HG03103 (cell line): ENCODE measurements around the gene NEUROD1.

ENCODE experiments used
- ATAC-seq: cut with Tn5 transposase; IDR thresholded peaks from one replicate; pipeline ENCODE4 v1.9.1; 2021; ENCODE audit warnings: low read depth; ENCODE audit not compliant: unreplicated experiment

Gene NEUROD1

DNA sequence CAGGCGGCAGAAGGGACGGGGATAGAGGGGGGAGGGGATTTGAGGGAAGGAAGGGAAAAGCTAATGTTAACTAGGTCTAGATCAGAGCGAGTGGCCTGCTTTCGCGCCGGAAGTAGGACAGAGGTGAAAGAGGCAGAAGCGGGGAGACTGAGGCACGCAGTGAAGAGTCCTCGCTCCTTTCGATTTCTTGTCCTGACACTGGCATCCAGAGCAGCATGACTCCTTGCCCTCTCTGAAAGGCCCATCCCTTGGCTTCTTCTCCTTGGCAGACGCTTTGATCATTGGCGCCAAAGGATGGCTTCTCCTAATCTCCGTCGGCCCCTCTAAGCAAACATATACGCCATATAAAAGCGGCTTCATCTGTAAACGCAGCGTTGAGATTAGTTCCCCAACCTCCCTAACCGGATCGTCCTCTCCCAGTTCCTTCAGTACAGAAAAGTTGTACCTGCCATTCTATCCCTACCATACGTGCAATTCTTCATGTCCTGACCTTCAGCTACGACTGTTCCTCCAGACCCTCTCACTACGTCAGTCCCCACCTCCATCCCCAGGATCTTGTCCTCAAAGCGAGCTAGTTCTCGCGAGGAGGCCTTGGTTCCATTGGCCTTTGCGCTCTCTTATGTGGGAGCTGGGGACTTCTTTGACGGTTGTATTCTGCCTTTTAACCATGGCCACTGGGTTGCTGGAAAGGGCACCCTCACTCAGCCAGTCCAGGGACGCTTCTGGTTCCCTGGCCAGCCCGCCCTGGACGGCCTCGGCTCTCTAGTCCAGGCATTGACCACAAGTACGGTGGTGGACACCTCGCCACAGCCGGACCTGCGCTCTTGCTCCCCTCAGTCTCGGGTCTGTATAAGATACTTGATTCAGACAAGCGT, 857 bp upstream of the NEUROD1 start:
- no peak for ATAC-seq

DNA sequence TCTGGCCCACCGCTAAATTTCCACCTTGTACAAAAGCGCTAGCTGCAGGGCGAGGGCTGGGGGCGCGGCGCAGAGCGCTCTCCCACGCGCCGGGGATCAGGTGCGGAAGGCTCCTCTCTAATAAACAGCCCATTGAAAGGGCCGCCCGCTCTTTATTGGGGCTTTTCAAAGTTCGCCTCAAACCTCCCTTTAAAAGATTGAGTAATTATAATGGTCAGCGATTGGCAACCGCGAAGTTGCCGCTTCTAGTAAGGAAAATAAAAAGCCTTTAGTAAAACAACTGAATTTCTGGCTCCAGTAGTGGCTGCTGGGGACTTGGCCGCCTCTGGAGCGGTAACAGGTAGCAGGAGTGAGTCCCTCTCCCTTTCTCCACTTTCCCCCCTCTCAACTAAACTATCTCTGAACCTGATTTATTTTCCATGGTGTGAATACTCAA, 755 bp downstream of the NEUROD1 start:
- ATAC-seq, result no peak

DNA sequence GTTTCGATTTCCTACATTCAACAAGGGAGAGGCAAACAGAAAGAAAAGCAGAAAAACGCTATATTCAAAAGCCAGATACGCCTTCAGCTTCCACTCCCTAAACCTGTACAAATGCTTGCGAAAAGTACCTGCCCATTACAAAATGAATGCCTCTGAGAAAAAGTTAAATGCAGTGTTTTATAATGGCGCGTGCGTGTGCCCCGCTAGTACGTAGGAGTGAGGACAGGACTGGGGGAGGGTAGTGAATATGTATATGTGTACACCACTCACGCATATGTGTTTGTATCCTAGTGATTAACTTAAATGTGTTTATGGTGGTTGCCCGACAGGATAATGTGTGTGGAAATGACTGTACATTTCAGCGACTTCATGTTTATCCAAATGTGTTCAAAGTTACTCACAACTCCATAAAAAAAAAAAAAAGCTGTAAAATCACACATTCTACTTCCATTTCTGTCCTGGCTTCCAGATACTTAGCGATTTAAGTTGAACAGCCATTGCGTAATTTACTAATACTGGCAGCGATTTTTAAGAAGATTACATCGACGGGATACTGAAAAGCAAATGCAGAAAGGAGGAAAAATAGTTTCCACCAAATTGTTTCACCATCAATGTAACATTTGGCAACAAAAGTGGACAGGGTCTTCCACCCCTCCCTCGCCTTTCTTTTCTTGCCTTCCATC, 1.3 kb downstream of the NEUROD1 start:
- no peak for ATAC-seq

DNA sequence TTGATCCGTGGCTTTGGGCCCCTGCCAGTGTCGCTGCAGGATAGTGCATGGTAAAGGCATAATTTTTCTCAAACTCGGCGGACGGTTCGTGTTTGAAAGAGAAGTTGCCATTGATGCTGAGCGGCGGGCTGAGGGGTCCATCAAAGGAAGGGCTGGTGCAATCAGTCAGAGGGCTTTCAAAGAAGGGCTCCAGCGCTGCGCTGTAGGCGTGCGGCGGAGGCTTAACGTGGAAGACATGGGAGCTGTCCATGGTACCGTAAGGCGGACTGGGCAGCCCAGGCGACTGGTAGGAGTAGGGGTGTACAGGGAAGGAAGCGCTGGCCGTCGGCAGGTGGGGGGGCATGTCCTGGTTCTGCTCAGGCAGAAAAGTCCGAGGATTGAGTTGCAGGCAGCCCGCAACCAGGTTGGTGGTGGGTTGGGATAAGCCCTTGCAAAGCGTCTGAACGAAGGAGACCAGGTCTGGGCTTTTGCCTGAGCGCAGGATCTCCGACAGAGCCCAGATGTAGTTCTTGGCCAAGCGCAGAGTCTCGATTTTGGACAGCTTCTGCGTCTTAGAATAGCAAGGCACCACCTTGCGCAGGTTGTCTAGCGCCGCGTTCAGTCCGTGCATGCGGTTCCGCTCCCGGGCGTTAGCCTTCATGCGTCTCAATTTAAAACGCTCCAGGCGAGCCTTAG, 2.3 kb downstream of the NEUROD1 start:
- ATAC-seq, result no peak

DNA sequence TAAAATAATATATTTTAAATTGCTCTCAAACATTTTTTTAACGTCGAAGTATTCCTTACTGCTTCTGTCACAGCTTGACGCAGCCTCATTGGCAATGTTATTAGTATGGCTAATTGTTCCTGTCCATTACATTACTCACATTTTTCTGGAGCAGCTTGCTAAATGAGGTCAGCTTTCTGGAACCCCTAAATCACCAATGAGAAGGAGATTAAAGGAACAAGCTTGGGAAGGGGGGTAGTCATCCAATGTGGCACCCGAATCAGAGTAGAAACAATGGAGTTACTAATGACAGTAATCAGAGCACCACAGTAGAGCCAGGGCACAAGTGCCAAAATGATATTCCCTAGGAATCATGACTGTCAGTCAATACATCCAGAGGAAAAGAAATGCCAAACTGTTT, 5.1 kb downstream of the NEUROD1 start:
- ATAC-seq, result no peak

DNA sequence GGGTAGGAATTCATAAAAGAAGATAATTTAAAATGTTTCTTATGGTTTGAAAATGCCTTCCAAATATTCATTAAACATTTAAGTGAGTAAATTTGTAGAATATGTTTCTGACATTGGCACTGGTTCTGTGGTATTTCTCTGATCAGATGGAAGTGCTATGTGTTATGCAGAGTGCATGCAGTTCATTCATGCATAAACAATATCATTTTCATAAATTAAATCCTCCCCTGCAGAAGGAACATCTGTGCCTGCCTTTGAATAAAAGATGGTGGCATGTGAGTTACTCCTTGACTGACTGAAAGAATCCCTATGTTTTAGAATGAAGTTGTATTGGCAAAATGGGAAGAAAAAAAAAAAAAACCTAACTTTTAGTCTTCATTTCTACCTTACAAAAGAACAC, 5.9 kb downstream of the NEUROD1 start:
- no peak for ATAC-seq

DNA sequence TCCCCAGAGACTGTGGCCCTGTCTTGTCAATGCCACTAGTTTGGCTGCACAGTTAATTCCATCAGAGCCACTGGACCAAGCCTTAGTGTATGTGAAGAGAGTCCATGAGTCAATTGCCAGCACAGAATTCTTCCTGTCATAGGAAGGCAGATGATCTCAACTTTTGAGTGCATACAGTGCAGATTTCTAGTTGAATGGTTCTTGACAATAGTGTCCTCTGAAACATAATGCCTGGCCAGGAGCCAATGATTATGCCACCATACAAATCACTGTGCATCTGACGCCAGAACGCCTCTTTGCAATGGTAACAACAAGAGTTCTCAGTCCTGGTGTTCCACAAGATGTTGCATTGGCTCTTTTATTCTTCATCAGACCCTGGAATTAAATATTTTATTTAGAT, 7.1 kb downstream of the NEUROD1 start:
- peak; percentile 35 for ATAC-seq

DNA sequence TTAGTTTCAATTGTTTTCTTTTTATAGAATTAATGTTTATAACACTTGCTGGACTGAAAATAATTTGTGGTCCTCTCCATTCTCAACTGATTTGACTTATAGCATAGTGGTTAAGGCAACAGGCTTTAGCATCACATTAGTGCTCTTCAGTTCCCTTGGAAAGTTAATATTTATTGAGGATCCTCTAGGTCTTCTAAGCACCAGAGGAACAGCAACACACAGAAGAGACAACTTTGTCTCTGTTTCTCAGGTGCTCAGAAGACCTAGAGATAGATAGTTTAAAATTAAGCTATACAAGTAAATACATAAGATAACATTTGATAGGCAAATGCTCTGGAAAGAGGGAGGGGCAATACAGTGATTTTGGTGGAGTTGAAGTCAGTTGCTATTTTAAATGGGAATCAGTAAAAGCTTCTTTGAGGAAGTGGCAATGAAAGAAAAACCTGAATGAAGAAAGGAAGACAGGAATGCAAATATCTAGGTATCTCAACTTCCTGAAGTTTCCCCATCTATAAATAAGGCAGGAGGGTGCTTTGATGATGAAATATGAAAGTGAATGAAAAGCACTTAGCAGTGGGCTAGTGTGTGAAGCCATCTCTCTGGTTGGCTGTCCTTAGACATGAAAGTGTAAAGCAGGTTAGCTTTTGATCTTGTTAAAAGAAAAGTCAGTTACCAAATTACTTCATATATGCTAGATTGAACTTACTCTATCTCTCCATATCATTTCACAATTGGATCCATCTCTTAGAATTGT, 7.9 kb downstream of the NEUROD1 start:
- ATAC-seq, result peak; percentile 67

DNA sequence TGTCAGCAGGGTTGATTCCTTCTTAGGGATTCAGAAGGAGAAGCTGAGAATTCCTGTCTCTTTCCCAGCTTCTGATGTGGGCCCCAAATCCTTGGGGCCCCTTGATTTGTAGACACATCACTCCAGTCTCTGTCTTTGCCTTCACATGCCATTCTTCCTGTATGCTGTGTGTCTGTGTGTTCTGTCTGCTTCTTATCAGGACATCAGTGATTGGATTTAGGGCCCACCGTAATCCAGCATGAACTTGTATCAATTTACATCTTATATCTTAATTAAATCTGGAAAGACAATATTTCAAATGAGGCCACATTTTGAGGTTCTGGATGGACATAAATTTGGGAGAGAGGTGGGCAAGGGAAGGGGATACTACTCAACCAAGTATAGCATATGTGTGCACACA, 9.7 kb downstream of the NEUROD1 start:
- ATAC-seq, result no peak

DNA sequence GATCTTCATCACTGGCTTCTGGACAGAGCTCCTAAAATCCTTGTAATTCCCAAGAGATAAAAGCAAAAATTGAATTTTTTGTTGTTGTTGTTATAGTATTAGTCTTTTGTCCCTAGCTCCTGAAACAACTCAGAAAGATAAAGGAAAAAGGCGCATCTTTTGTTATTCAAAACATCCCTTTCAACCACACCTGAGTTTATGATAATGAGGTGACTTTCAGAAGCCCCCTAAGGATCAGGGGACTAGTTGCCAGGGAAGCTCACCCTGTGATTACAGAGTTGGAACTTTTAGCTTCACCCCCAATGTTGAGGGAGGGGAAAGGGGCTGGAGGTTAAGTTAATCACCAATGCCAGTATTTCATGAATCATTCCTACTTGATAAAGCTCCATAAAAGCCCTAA, 13.1 kb downstream of the NEUROD1 start:
- ATAC-seq, result no peak

DNA sequence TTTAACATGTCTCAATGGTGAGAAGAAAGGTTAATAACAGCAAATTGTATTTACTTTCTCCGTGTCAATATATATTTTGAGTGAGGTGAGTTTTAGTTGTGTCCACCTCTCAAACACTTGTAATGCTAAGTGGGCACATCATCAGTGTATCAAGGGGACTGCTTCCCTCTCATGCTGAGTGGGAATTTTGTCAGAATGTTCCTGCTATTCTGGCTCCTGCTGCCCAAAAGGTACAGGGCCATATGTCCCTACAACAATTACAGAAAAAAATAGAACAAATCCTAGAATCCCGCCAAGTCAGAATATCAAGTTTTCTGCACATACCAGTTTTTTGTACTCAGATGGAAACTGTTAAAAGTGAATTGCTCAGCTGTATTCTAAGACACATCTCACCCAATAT, 18.0 kb downstream of the NEUROD1 start:
- ATAC-seq, result no peak

DNA sequence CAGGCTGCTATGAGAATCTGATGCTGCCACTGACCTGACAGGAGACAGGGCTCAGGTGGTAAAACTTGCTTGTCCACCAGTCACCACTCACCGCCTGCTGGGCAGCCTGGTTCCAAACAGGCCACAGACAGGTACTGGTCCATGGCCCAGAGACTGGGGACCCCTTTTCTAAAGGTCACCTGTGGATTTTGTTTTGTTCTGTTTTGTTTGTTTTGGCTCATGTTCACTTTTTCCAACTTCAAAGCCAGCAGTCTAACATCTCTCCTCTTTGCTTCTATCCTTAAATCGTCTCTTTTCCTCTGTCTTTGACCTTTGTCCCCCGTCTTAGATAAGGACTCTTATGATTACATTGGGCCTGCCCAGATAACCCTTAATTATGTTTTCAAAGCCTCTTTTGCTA, 20.1 kb downstream of the NEUROD1 start:
- no peak for ATAC-seq

DNA sequence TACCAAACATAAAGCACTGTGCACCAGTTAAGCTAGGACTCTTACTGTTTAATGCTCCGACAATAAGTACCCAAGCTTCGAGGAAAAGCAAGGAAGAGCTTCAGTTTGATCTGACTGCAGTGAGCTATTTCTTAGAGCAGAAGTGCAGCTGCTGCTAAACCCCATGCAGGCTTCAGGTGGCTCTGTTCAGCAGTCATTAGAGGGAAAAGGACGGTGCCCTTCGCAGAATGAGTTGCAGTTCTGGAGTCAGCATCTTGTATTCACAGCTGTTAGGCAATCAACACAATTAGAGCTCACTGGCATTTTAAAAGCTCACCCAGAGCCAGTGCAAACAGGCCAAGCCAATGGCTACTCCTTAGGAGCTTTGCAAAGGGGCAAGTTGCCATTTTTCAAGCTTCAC, 21.9 kb downstream of the NEUROD1 start:
- no peak for ATAC-seq

DNA sequence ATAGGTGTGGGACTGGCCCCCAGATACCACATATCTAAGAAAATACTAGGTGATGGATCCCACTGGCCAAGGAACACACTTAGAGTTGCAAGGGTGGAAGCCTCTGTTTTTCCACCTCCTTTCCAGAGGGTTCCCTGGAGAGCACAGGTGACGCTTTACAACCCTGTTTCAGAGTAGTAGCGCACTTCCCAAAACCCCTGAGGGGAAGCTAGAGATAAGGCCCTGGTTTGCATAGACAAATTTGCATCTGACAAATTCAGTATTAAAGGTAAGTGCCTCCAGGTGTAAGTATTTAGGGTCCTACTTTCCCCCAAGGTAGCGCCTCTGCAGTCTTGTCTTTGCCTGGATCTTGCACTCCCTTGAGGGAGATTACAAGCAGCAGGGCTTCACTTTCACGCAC, 22.9 kb downstream of the NEUROD1 start:
- ATAC-seq, result no peak

DNA sequence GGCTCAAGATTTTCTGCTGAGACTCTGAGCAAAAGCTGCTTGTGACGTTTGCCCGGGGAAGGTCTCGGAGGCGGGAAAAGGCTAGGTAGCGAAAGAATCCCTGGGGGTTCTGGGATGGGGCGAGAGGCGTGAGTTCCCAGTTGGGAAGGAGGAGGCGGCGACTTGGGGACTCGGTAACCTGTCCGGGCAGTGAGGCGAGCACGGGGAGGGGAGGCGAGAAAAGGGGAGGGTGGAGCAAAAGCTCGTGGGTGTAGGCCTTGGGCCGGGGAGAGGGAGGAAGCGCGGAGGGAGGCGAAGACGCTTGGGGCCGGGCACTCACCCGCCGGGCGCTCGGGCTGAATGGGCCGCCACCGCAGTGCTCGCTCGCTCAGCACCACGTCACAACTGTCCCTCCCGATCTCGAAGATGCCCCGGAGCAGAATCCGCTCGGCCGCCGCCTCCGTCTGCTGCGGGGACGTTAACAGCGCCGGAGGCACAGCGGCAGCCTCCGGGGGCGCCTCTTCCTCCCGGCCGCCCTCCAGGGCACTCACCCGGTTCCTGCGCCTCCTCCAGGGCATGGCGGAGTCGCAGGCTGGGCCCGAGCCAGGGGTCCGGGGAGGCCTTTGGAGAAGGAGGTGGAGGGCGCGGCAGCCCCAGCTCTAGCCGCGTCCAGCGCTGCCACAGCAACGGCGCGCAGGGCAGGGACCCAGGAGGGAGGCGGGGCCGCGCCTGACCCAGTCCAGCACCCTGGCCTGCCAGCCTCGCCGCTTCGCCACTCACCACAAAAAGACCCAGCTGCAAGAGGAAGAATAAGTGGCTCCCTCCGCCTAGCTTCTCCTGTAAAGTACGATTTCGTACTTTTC, 23.6 kb downstream of the NEUROD1 start, which contains the start of gene CERKL:
CERKL (minus strand) TSS at position 656 of the 842 bp plus-strand sequence; CDS start at position 557, 99 bp downstream.
- ATAC-seq, result peak; percentile 78

DNA sequence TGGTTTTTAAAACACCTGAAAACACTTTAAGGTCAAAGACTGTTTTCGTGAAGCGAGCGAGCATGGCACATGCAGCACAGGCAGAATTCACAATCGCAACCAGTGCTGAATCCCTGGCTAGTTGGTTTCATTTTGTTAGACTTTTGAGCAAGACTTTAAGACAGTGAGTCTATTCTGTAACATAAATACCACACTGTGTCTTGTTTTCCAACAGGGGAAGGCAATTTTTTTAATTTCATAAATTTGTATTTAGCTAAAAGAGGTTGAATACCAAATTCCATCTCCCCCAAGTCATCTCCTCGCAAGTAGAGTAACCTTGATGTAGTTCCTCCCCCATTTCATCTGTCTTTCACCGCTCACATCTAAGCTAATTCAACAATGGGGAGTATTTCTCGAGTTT, 24.8 kb downstream of the NEUROD1 start:
- ATAC-seq, result no peak

DNA sequence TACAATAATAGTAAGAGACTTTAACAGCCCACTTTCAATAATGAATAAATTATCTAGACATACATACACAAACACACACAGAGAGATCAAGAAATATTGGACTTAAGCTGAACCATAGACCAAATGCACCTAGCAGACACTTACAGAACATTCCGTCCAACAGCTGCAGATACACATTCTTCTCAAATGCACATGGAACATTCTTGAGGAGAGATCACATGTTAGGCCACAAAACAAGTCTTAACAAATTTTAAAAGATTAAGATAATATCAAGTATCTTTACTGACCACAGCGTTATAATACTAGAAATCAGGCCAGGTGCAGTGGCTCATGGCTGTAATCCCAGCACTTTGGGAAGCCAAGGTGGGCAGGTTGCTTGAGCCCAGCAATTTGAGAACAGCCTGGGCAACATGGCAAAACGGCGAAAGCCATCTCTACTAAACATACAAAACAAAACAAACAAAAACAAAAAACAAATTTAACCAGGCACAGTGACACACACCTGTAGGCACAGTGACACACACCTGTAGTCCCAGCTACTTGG, 30.8 kb downstream of the NEUROD1 start:
- ATAC-seq, result no peak

DNA sequence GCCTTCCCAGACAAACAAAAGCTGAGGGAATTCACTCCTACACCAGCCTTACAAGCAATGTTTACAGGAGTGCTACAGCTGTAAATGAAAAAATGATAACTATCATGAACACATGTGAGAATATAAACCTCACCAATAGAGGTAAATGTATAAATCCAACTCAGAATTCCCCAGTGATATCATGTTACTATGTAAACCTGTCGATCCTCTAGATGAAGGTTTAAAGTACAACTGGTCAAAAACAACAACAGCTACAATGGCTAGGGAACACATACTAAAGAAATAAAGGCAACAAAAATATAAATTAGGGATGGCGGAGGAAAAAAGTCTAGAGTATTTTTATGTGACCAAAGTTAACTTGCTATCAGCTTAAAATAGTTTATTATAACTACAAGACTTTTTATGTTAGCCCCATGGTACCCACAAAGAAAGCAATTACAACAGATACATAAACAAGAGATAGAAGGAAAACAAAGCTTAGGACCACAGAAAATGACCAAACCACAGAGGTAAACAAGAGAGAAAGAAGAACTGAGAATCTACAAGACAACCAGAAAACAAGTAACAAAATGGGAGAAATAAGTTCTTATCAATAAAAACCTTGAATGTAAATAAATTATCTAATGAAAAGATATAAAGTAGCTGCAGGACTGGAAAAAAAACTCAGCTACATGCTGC, 31.7 kb downstream of the NEUROD1 start:
- ATAC-seq, result no peak

DNA sequence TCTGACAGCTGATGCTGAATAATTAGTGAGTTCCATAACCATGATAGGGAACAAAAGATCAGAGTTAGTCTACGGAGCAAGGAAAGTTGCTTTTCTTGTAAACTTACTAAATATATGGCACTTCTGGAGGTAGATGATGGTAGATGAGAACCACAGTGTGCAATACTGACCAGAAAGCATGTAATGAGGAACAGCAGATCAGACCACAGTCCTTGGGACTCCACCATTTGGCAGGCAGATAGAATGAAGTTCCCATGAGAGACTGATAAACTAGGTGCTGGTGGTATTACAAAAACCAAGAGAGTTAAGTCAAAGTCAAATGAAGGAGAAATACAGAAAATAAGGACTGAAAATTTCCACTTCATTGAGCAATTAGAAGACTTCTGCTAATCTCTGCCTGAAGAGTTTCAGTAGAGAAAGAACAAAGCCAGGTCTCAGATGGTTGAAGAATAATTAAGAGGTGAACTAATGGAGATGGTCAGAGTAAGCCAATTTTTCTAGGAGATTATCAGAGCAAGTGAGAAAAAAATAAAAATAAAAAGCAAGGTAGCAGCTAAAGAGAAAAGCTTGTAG, 33.8 kb downstream of the NEUROD1 start:
- no peak for ATAC-seq
